Astrocyte (in vitro differentiated cells and primary cell): ENCODE measurements around the gene SPTBN1. TPM values are rescaled to one million over a fixed set of nuclear protein-coding genes. Genes with fewer than 3 reads are reported as not detected.

Source experiments
- DNase-seq: peaks from one replicate; pipeline ENCODE4 v3.0.0-alpha.2; 2010; ENCODE audit warnings: low read depth
- FAIRE-seq: peaks from 2 replicates; lab custom pipeline; 2011; peaks lifted over from hg19 to GRCh38; lab: Jason Lieb, UNC
- H2AFZ ChIP-seq: 2 replicates; pipeline ENCODE4 v1.6.0; 2012; ENCODE audit warnings: low read depth, low read length, inconsistent platforms
- H3K27ac ChIP-seq: 2 replicates; pipeline ENCODE4 v1.5.1; 2011; ENCODE audit warnings: low read depth, low read length, inconsistent platforms
- H3K27me3 ChIP-seq: 2 replicates; pipeline ENCODE4 v1.6.0; 2011; ENCODE audit warnings: low read length, inconsistent platforms; ENCODE audit not compliant: insufficient read depth
- H3K36me3 ChIP-seq: 2 replicates; pipeline ENCODE4 v1.5.1; 2011; ENCODE audit warnings: low read length, inconsistent platforms; ENCODE audit not compliant: insufficient read depth
- H3K4me1 ChIP-seq: 2 replicates; pipeline ENCODE4 v1.5.1; 2011; ENCODE audit warnings: low read length, inconsistent platforms; ENCODE audit not compliant: insufficient read depth
- H3K4me2 ChIP-seq: 2 replicates; pipeline ENCODE4 v1.6.0; 2012; ENCODE audit warnings: low read length, inconsistent platforms
- H3K4me3 ChIP-seq: 2 replicates; pipeline ENCODE4 v1.5.1; 2011; ENCODE audit warnings: low read depth, mild to moderate bottlenecking, low read length, inconsistent platforms; ENCODE audit not compliant: insufficient read depth
- H3K79me2 ChIP-seq: 2 replicates; pipeline ENCODE4 v1.6.0; 2012; ENCODE audit warnings: mild to moderate bottlenecking, low read length, inconsistent platforms; ENCODE audit not compliant: insufficient read depth
- H3K9ac ChIP-seq: 2 replicates; pipeline ENCODE4 v1.6.0; 2012; ENCODE audit warnings: mild to moderate bottlenecking, low read length, inconsistent platforms
- H3K9me3 ChIP-seq: 2 replicates; pipeline ENCODE4 v1.5.1; 2012; ENCODE audit warnings: low read depth, mild to moderate bottlenecking, low read length, inconsistent platforms; ENCODE audit not compliant: insufficient read depth
- H4K20me1 ChIP-seq: 2 replicates; pipeline ENCODE4 v1.6.0; 2012; ENCODE audit warnings: low read length, inconsistent platforms; ENCODE audit not compliant: insufficient read depth
- H3K27ac Mint-ChIP-seq: one replicate; pipeline ENCODE4 v1.8.0; 2021; ENCODE audit warnings: mild to moderate bottlenecking, mixed read lengths; ENCODE audit not compliant: unreplicated experiment
- H3K27me3 Mint-ChIP-seq: one replicate; pipeline ENCODE4 v1.8.0; 2021; ENCODE audit warnings: low read depth, mixed read lengths; ENCODE audit not compliant: unreplicated experiment
- H3K36me3 Mint-ChIP-seq: one replicate; pipeline ENCODE4 v1.8.0; 2021; ENCODE audit warnings: low read depth, mixed read lengths; ENCODE audit not compliant: unreplicated experiment
- H3K4me1 Mint-ChIP-seq: one replicate; pipeline ENCODE4 v1.8.0; 2021; ENCODE audit warnings: low read depth, mixed read lengths; ENCODE audit not compliant: unreplicated experiment
- H3K4me3 Mint-ChIP-seq: one replicate; pipeline ENCODE4 v1.8.0; 2021; ENCODE audit warnings: mild to moderate bottlenecking, moderate library complexity, mixed read lengths; ENCODE audit not compliant: unreplicated experiment
- H3K9me3 Mint-ChIP-seq: one replicate; pipeline ENCODE4 v1.8.0; 2021; ENCODE audit warnings: mild to moderate bottlenecking, mixed read lengths; ENCODE audit not compliant: unreplicated experiment
- CTCF ChIP-seq: IDR thresholded peaks from 2 replicates; pipeline ENCODE4 v1.5.1; 2011; ENCODE audit warnings: low read depth, mild to moderate bottlenecking, inconsistent platforms, low read length, moderate library complexity; ENCODE audit not compliant: insufficient read depth
- EZH2 ChIP-seq: IDR thresholded peaks from 2 replicates; pipeline ENCODE4 v1.6.1; 2012; ENCODE audit warnings: mild to moderate bottlenecking, low read length, inconsistent platforms; ENCODE audit not compliant: insufficient read depth
- total RNA-seq: library from RNA; stranded (reverse); gene quantifications from 2 replicates; pipeline ENCODE4 v1.2.1, GENCODE V29; 2021

The SPTBN1 gene
- total RNA-seq, 1 donor from 2014 or later, result 311 TPM

- H3K9me3 ChIP-seq, result no peaks in the 10 kb centered on the region
- Mint-ChIP-seq H3K4me3 (no peak overlapping the region), H3K36me3 (no peaks in the 10 kb centered on the region), H3K9me3 (no peaks in the 10 kb centered on the region), H3K4me1 (peaks cover 32% of the 10 kb centered on the region), H3K27me3 (no peaks in the 10 kb centered on the region), H3K27ac (no peak overlapping the region)
- no peak for FAIRE-seq
- H3K36me3 ChIP-seq, result no peaks in the 10 kb centered on the region
- H3K79me2 ChIP-seq, result peaks cover 99% of the 10 kb centered on the region
- DNase-seq, result no peak
- peaks cover 45% of the 10 kb centered on the region for H3K4me1 ChIP-seq
- H3K27me3 ChIP-seq, result no peaks in the 10 kb centered on the region
- H3K4me3 ChIP-seq, result no peak overlapping the region
- TF ChIP-seq EZH2, result no peak
- no peak for TF ChIP-seq CTCF
- H3K4me2 ChIP-seq, result peak overlapping the region; percentile 47
- H4K20me1 ChIP-seq, result peaks cover 47% of the 10 kb centered on the region
- H3K27ac ChIP-seq, result peak overlapping the region; percentile 20
- no peak overlapping the region for H2AFZ ChIP-seq
- H3K9ac ChIP-seq, result no peak overlapping the region
Observed at GRCh38 chr2:54589340-54590215, 133.5 kb downstream of the SPTBN1 start.

- Mint-ChIP-seq H3K4me3 (no peak overlapping the region), H3K9me3 (no peaks in the 10 kb centered on the region), H3K36me3 (no peaks in the 10 kb centered on the region), H3K27me3 (no peaks in the 10 kb centered on the region), H3K27ac (no peak overlapping the region), H3K4me1 (peaks cover 32% of the 10 kb centered on the region)
- FAIRE-seq (no peak), DNase-seq (no peak)
- H4K20me1 ChIP-seq, result peaks cover 50% of the 10 kb centered on the region
- H3K4me2 ChIP-seq, result peak overlapping the region; percentile 23
- peaks cover 45% of the 10 kb centered on the region for H3K4me1 ChIP-seq
- no peaks in the 10 kb centered on the region for H3K9me3 ChIP-seq
- no peak overlapping the region for H3K9ac ChIP-seq
- peaks cover 99% of the 10 kb centered on the region for H3K79me2 ChIP-seq
- no peak overlapping the region for H3K4me3 ChIP-seq
- TF ChIP-seq EZH2 (no peak), CTCF (no peak)
- no peaks in the 10 kb centered on the region for H3K36me3 ChIP-seq
- H2AFZ ChIP-seq, result no peak overlapping the region
- peak overlapping the region; percentile 9 for H3K27ac ChIP-seq
- H3K27me3 ChIP-seq, result no peaks in the 10 kb centered on the region
Observed at GRCh38 chr2:54590216-54591120, 134.3 kb downstream of the SPTBN1 start.
